GM21717 (cell line): ENCODE measurements around the gene SLC15A2.
"Not testable (repeated sequence)": the region's sequence is repeated elsewhere in the genome, so short reads cannot be mapped to it uniquely, and the experiment has no call there.

ENCODE experiments used
- ATAC-seq: cut with Tn5 transposase; IDR thresholded peaks from one replicate; pipeline ENCODE4 v1.9.1; 2021; ENCODE audit warnings: mild to moderate bottlenecking, moderate library complexity; ENCODE audit not compliant: unreplicated experiment

SLC15A2 gene

GRCh38 chr3:121924734-121925133, 30.5 kb downstream of the SLC15A2 start:
- ATAC-seq = no peak

DNA sequence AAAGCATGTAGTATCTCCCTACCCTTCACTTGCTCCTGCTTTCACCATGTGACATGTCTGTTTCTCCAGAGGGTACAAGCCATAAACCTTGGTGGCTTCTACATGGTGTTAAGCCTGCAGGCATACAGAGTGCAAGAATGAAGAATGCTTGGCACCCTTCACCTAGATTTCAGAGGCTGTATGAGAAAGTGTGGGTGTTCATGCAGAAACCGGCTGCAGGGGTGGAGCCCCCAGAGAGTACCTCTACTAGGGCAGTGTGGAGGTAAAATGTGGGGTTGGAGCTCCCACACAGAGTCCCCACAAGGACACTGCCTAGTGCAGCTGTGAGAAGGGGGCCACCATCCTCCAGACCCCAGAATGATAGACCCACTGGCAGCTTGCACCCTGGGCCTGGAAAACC, 32.2 kb downstream of the SLC15A2 start:
- no peak for ATAC-seq

DNA sequence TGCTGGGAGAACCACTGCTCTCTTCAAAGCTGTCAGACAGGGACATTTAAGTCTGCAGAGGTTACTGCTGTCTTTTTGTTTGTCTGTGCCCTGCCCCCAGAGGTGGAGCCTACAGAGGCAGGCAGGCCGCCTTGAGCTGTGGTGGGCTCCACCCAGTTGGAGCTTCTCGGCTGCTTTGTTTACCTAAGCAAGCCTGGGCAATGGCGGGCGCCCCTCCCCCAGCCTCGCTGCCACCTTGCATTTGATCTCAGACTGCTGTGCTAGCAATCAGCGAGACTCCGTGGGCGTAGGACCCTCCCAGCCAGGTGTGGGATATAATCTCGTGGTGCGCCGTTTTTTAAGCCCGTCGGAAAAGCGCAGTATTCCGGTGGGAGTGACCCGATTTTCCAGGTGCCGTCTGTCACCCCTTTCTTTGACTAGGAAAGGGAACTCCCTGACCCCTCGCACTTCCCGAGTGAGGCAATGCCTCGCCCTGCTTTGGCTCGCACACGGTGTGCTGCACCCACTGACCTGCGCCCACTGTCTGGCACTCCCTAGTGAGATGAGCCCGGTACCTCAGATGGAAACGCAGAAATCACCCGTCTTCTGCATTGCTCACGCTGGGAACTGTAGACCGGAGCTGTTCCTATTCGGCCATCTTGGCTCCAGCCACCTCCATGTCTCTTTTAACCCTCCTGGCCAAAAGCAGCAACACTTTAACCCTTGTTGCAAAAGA, 44.1 kb downstream of the SLC15A2 start:
- ATAC-seq = not testable (repeated sequence)

- ATAC-seq = no peak
Observed at GRCh38 chr3:121941592-121941991, 47.4 kb downstream of the SLC15A2 start.

DNA sequence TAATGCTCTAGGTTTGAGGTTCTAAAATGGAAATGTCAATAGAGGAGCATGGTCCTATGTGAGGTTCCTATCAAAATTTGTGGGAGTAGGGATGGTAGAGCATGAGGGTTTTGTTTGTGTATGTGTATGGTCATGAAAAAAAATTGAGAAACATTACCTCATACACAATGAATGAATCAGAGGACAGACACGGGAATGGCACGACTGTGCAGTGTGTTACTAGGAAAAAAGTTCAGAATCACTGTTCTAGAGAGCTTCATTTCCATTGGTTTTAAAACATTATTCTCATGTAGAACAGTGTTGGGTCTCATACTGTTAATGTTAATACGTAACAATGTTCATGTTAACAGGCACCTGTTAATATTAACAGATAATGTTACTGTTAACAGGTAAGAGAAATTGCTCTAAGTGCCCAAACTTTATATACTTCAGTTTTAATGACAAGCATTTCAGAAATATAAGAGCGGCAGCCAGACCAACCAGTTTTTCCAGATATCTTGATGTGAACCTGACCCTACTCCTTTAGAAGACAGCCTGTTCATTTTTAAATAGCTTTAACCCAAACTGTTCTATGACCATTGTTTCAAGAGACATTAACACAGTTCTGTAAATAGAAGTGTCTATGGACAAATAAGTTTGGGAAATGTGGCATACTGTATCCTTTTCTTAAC, 48.0 kb downstream of the SLC15A2 start:
- no peak for ATAC-seq

- ATAC-seq = no peak
Observed at GRCh38 chr3:121943431-121943830, 49.2 kb downstream of the SLC15A2 start.

DNA sequence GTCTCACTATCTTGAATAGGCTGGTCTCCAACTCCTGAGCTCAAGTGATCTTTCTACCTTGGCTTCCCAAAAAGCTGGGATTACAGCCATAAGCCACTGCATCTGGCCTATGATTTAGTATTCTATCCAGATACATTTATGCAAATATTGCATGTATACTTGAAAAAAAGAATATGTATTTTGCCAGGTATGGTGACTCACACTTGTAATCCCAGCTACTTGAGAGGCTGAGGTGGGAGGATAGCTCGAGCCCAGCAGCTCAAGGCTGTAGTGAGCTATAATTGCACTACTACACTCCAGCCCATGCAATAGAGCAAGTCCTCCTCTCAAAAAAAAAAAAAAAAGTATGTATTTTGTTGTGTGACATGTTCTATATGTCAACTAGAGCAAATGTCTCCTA, 54.4 kb downstream of the SLC15A2 start:
- no peak for ATAC-seq

- ATAC-seq = no peak
Observed at GRCh38 chr3:121951291-121951919, 57.2 kb downstream of the SLC15A2 start.

GRCh38 chr3:121956363-121956762, 62.2 kb downstream of the SLC15A2 start:
- ATAC-seq = no peak

- no peak for ATAC-seq
Observed at GRCh38 chr3:121957674-121958415, 63.6 kb downstream of the SLC15A2 start.

GRCh38 chr3:121958801-121959200, 64.6 kb downstream of the SLC15A2 start:
- no peak for ATAC-seq

DNA sequence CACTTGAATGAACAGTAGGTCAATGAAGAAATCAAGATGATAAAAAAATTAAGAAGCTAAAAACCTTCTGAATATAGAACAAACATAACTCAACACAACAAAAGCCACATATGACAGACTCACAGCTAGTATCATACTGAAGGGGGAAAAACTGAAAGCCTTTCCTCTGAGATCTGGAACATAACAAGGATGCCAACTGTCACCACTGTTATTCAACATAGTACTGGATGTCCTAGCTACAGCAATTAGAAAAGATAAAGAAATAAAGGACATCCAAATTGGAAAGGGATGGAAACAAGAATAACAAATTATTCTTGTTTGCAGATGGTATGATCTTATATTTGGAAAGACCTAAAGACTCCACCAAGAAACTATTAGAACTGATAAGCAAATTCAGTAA, 67.1 kb downstream of the SLC15A2 start:
- ATAC-seq = no peak

- no peak for ATAC-seq
Observed at GRCh38 chr3:121962443-121962842, 68.2 kb downstream of the SLC15A2 start.

- no peak for ATAC-seq
Observed at GRCh38 chr3:121963608-121964007, 69.4 kb downstream of the SLC15A2 start.

DNA sequence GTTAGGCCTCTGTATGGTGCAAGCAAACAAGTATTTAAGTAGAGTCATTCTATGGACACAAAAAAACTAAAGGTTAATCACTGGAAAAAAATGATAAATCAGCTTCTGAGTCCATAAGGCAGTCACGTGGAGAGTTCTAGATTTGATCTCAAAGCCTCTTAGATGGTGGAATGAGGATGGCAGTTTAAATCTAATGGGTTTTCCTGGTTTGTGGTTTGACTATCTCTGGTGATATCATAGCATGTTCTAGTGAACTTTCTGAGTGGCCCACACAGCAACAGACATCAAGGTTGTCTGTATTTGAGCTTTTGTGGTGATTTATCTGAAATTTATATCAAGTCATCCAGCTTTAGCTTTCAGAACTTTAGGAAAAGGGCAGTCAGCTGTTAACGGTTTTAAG, 75.4 kb downstream of the SLC15A2 start:
- ATAC-seq = no peak

GRCh38 chr3:121970047-121970446, 75.8 kb downstream of the SLC15A2 start:
- no peak for ATAC-seq

- no peak for ATAC-seq
Observed at GRCh38 chr3:121974601-121975111, 80.5 kb downstream of the SLC15A2 start.

- ATAC-seq = no peak
Observed at GRCh38 chr3:121975702-121976302, 81.6 kb downstream of the SLC15A2 start.

DNA sequence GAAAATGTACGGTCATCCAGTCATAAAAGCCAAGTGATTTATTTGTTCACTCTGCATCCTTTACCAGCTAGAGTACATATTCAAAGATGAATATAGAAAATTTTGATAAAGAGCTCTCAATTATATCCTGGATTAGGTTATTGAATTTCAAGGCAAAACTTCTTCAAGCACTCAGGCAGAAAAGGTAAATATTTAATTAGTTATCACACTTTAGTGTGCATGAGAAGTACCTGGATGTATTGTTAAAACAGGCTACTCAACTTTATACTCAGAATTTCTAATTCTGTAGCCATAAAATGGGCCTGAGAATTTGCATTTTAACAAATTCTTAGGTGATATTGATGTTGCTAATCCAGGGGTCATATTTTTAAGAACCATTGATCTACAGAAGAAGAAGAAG, 82.5 kb downstream of the SLC15A2 start:
- ATAC-seq = no peak

DNA sequence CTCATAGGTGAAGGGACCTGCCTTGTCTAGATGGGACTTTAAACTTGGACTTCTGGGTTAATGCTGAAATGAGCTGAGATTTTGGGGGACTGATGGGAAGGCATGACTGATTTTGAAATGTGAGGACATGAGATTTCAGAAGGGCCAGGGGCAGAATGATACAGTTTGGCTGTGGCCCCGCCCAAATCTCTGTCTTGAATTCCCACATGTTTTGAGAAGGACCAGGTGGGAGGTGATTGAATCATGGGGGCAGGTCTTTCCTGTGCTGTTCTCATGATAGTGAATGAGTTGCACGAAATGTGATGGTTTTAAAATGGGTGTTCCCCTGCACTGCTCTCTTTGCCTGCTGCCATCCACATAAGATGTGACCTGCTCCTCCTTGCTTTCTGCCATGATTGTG, 85.0 kb downstream of the SLC15A2 start:
- ATAC-seq = no peak
